IMR-90 (cell line): ENCODE results near the gene SUN1. TPM values are rescaled to one million over a fixed set of nuclear protein-coding genes. Genes with fewer than 3 reads are reported as not detected.

Source experiments
- ATAC-seq: fragments of 200-7000 bp; cut with Tn5 transposase; 2 replicates; pipeline ENCODE4 v1.9.1; 2020; ENCODE audit warnings: low read depth, mild to moderate bottlenecking, moderate library complexity
- BruUV-seq: library from RNA; stranded (reverse); fragments of 400-500 nt; replicated peaks from 2 replicates; lab custom pipeline; 2021; lab: Mats Ljungman, UMichigan
- CTCF ChIA-PET: fragments of 300-600 bp; formaldehyde crosslinking; extraction: SDS; loops from one replicate; lab custom pipeline; 2021; ENCODE audit warnings: antibody characterized with exemption; lab: Yijun Ruan, JAX
- POLR2A ChIA-PET: fragments of 300-600 bp; sonication (Branson Sonifier 250); formaldehyde crosslinking; loops from one replicate; lab custom pipeline; 2022; ENCODE audit warnings: antibody characterized with exemption; ENCODE audit not compliant: unreplicated experiment; lab: Charles Lee
- DNase-seq: peaks from one replicate; pipeline ENCODE4 v3.0.0; 2013
- H2AFZ ChIP-seq: replicated peaks from 2 replicates; pipeline ENCODE3; 2013; ENCODE audit warnings: low read length, mild to moderate bottlenecking; ENCODE audit not compliant: poor library complexity
- H2AK5ac ChIP-seq: 2 replicates; pipeline ENCODE4 v1.6.1; 2013; ENCODE audit warnings: low read depth, low read length, inconsistent platforms
- H2AK9ac ChIP-seq: replicated peaks from 2 replicates; pipeline ENCODE3; 2013; ENCODE audit warnings: mild to moderate bottlenecking, low read depth, low read length, moderate library complexity; ENCODE audit not compliant: poor library complexity
- H2BK120ac ChIP-seq: 2 replicates; pipeline ENCODE4 v1.6.1; 2013; ENCODE audit warnings: low read depth, low read length, inconsistent platforms
- H2BK15ac ChIP-seq: 3 replicates; pipeline ENCODE4 v1.6.1; 2013; ENCODE audit warnings: low read depth, low read length, inconsistent platforms
- H2BK20ac ChIP-seq: 2 replicates; pipeline ENCODE4 v1.6.1; 2013; ENCODE audit warnings: low read depth, mild to moderate bottlenecking, inconsistent platforms, low read length, moderate library complexity
- H2BK5ac ChIP-seq: 2 replicates; pipeline ENCODE4 v1.6.1; 2013; ENCODE audit warnings: mild to moderate bottlenecking, low read depth, low read length, inconsistent platforms; ENCODE audit not compliant: poor library complexity, severe bottlenecking
- H3K14ac ChIP-seq: replicated peaks from 2 replicates; pipeline ENCODE4 v1.6.1; 2013; ENCODE audit warnings: low read depth, low read length, inconsistent platforms
- H3K18ac ChIP-seq: 2 replicates; pipeline ENCODE4 v1.6.1; 2013; ENCODE audit warnings: low read depth, low read length, control low read depth
- H3K23ac ChIP-seq: 2 replicates; pipeline ENCODE4 v1.6.1; 2013; ENCODE audit warnings: low read depth, low read length, inconsistent platforms
- H3K27ac ChIP-seq: 2 replicates; pipeline ENCODE4 v1.5.1; 2013; ENCODE audit warnings: mild to moderate bottlenecking, control low read depth, low read length; ENCODE audit not compliant: insufficient read depth
- H3K27me3 ChIP-seq: 2 replicates; pipeline ENCODE4 v1.6.1; 2013; ENCODE audit warnings: low read length; ENCODE audit not compliant: control insufficient read depth, insufficient read depth
- H3K36me3 ChIP-seq: 2 replicates; pipeline ENCODE4 v1.6.1; 2013; ENCODE audit warnings: low read length, mixed read lengths; ENCODE audit not compliant: control insufficient read depth, insufficient read depth
- H3K4ac ChIP-seq: 2 replicates; pipeline ENCODE4 v1.6.1; 2013; ENCODE audit warnings: low read depth, low read length, inconsistent platforms
- H3K4me1 ChIP-seq: 2 replicates; pipeline ENCODE4 v1.6.1; 2013; ENCODE audit warnings: low read length, mixed read lengths; ENCODE audit not compliant: control insufficient read depth, insufficient read depth
- H3K4me2 ChIP-seq: 2 replicates; pipeline ENCODE4 v1.6.1; 2013; ENCODE audit warnings: low read depth, mild to moderate bottlenecking, control low read depth, low read length, moderate library complexity
- H3K4me3 ChIP-seq: 2 replicates; pipeline ENCODE4 v1.5.1; 2013; ENCODE audit warnings: low read depth, mild to moderate bottlenecking, control low read depth, low read length, moderate library complexity; ENCODE audit not compliant: insufficient read depth
- H3K56ac ChIP-seq: 2 replicates; pipeline ENCODE4 v1.6.1; 2013; ENCODE audit warnings: low read length, inconsistent platforms; ENCODE audit not compliant: insufficient read depth; ENCODE audit errors: extremely low read depth
- H3K79me1 ChIP-seq, 2 experiments: 2 replicates each; pipeline ENCODE4 v1.6.1; 2013; ENCODE audit warnings: low read length in 2 of 2, inconsistent platforms in 1 of 2, low read depth in 1 of 2
- H3K9ac ChIP-seq: 2 replicates; pipeline ENCODE4 v1.6.1; 2013; ENCODE audit warnings: low read depth, low read length, control low read depth
- H3K9me1 ChIP-seq: 2 replicates; pipeline ENCODE4 v1.6.1; 2013; ENCODE audit warnings: low read length, inconsistent platforms; ENCODE audit not compliant: insufficient read depth
- H3K9me3 ChIP-seq: 2 replicates; pipeline ENCODE4 v1.6.1; 2013; ENCODE audit warnings: low read length; ENCODE audit not compliant: control insufficient read depth, insufficient read depth
- H4K20me1 ChIP-seq: 2 replicates; pipeline ENCODE4 v1.6.1; 2013; ENCODE audit warnings: low read length, inconsistent platforms; ENCODE audit not compliant: insufficient read depth
- H4K5ac ChIP-seq: 2 replicates; pipeline ENCODE4 v1.6.1; 2013; ENCODE audit warnings: mild to moderate bottlenecking, low read depth, low read length, control low read depth
- H4K8ac ChIP-seq, 2 experiments: 2 replicates each; pipeline ENCODE4 v1.6.1; 2013; ENCODE audit warnings: low read depth in 2 of 2, low read length in 2 of 2, control low read depth in 1 of 2, inconsistent platforms in 1 of 2
- H4K91ac ChIP-seq: 2 replicates; pipeline ENCODE4 v1.6.1; 2013; ENCODE audit warnings: low read depth, low read length, inconsistent platforms; ENCODE audit not compliant: insufficient read depth
- CEBPB ChIP-seq: IDR thresholded peaks from 2 replicates; pipeline ENCODE4 v1.6.1; 2012; ENCODE audit warnings: low read depth, low read length, improper control_type of control experiment
- CHD1 ChIP-seq: IDR thresholded peaks from 2 replicates; pipeline ENCODE4 v1.6.1; 2012; ENCODE audit warnings: low read depth, low read length, improper control_type of control experiment
- MAZ ChIP-seq: IDR thresholded peaks from 2 replicates; pipeline ENCODE4 v1.6.1; 2012; ENCODE audit warnings: low read depth, mild to moderate bottlenecking, low read length, improper control_type of control experiment, moderate library complexity, borderline replicate concordance
- POLR2A ChIP-seq: IDR thresholded peaks from 2 replicates; pipeline ENCODE4 v1.6.1; 2012; ENCODE audit warnings: mild to moderate bottlenecking, low read depth, low read length
- RAD21 ChIP-seq: IDR thresholded peaks from 2 replicates; pipeline ENCODE4 v1.6.1; 2012; ENCODE audit warnings: low read length, improper control_type of control experiment
- SMC3 ChIP-seq: fragments of 150-350 bp; IDR thresholded peaks from 2 replicates; pipeline ENCODE4 v1.6.1; 2016; ENCODE audit warnings: low read depth, mild to moderate bottlenecking, antibody characterized with exemption, low read length, moderate library complexity
- WGBS, 2 experiments: methylation state at CpG; one replicate each; pipeline versions ENCODE4 v1.1.5 to v1.1.7; 2013; ENCODE audit warnings: missing lambda C conversion rate in 2 of 2; ENCODE audit not compliant: insufficient read length in 1 of 2; ENCODE audit errors: extremely low coverage in 2 of 2; 5-methylcytosine and 5-hydroxymethylcytosine counted together
- dilution Hi-C: fragments of 300-500 bp; cut with HindIII; formaldehyde crosslinking; loops from one replicate; pipeline ENCODE4 v1.14.3; 2018; ENCODE audit warnings: low sequenced_read_pairs; ENCODE audit not compliant: unreplicated experiment
- in situ Hi-C: fragments of 300-500 bp; cut with MboI; formaldehyde crosslinking; loops from 3 replicates; pipeline ENCODE4 v1.14.3; 2019; ENCODE audit warnings: low sequenced_read_pairs, inconsistent platforms, mixed read lengths
- intact Hi-C: fragments of 100-400 bp; cut with micrococcal nuclease; formaldehyde crosslinking; loops from 2 replicates; pipeline ENCODE4 v1.10.0; 2022
- polyA plus RNA-seq, 3 experiments: library from polyadenylated mRNA; depleted of rRNA; stranded (reverse); fragments of >200 nt; gene quantifications; 2 replicates each; pipeline ENCODE4 v1.2.3, GENCODE V29; 2012; ENCODE audit warnings: low replicate concordance in 1 of 3
- total RNA-seq: library from RNA; depleted of rRNA; stranded (reverse); fragments of >200 nt; gene quantifications from 2 replicates; pipeline ENCODE4 v1.2.3, GENCODE V29; 2012
- TF ChIP-seq, protein P1 (sequence below): conservative IDR thresholded peaks from 2 replicates; pipeline ENCODE4 v1.5.1; 2012; ENCODE audit warnings: mild to moderate bottlenecking, low read depth, low read length, improper control_type of control experiment
- TF ChIP-seq, protein P2 (sequence below): fragments of 150-350 bp; IDR thresholded peaks from 2 replicates; pipeline ENCODE4 v1.6.1; 2016; ENCODE audit warnings: low read depth, mild to moderate bottlenecking, low read length, moderate library complexity, borderline replicate concordance
- TF ChIP-seq, protein P3 (sequence below): fragments of 150-350 bp; IDR thresholded peaks from 2 replicates; pipeline ENCODE4 v1.6.1; 2017; ENCODE audit warnings: mild to moderate bottlenecking, antibody characterized with exemption, low read length, low read depth

Gene SUN1
- total and polyA plus RNA-seq, 2 of the 4 experiments (the other 2 are of a cell fraction) = 113 to 239 TPM

DNA sequence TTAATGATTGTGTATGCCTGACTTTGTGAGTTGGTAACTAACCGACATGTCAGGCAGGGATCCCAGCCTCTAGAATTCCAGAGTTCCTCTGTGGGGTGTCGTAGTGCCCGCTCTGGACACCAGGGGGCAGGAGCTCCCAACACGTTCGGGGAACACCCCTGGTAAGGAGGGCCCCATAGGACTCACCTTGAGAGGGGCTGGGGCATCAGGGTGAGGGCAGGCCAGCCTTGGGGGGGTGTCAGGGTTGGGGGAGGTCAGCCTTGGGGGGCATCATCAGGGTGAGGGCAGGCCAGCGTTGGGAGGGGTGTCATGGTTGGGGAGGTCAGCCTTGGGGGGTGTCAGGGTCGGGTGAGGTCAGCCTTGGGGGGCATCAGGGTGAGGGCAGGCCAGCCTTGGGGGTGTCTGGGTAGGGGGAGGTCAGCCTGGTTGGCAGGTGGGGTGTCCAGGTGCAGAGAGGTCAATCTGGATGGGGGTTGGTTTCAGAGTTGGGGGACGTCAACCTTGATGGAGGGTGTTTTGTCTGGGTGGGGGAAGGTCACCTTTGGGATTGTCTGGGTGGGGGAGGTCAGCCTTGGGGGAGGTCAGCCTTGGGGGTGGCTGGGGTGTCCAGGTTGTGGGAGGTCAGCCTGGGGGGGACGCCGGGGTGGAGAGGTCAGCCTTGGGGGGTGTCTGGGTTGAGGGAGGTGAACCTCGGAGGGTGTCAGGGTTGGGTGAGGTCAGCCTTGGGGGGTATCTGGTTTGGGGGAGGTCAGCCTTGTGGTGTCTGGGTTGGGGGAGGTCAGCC lies 45.6 kb upstream of the SUN1 start:
- BruUV-seq = no TSS peak
- in situ Hi-C loops = loop anchor here (5.0 kb wide), 1 partner anchor 86 kb away; no protein-coding TSS in a partner anchor
- peak; percentile 100 for ATAC-seq

More for the DNA sequence above, 45.6 kb upstream of the SUN1 start:
- H3K23ac ChIP-seq = no peak overlapping the region
- no peak overlapping the region for H3K4me3 ChIP-seq
- WGBS, 2 experiments = 80% methylated on average over 1 of the region's 11 CpGs; no CpG with 5 or more reads in 1 of the 2 experiments
- dilution Hi-C loops (no loop called here), intact Hi-C loops (loop anchor here (1.0 to 5.0 kb wide), 2 partner anchors 87 to 166 kb away; partner anchors contain the start of gene ADAP1)
- no peaks in the 10 kb centered on the region for H4K20me1 ChIP-seq
- H3K4me2 ChIP-seq = no peak overlapping the region
- H2BK120ac ChIP-seq = no peak overlapping the region
- peak overlapping the region; percentile 77 for H2AFZ ChIP-seq
- no peaks in the 10 kb centered on the region for H3K79me1 ChIP-seq
- ChIA-PET CTCF (interaction anchor here (0.6 to 1.0 kb wide), 2 partner anchors 81 to 686 kb away, joined by 3 to 5 read pairs; no protein-coding TSS in a partner anchor), POLR2A (no interaction called here)
- peak; percentile 51 for DNase-seq
- no peaks in the 10 kb centered on the region for H3K27me3 ChIP-seq
- peaks cover 25% of the 10 kb centered on the region for H3K36me3 ChIP-seq
- H3K18ac ChIP-seq = no peak overlapping the region
- H3K4ac ChIP-seq = no peak overlapping the region
- H3K56ac ChIP-seq = no peak overlapping the region
- no peak overlapping the region for H4K91ac ChIP-seq
- H2AK5ac ChIP-seq = peak overlapping the region; percentile 78
- H2AK9ac ChIP-seq = peak overlapping the region; percentile 82
- H2BK5ac ChIP-seq = no peak overlapping the region
- no peaks in the 10 kb centered on the region for H3K9me1 ChIP-seq
- no peak overlapping the region for H4K8ac ChIP-seq
- H3K14ac ChIP-seq = no peak overlapping the region
- no peak for TF ChIP-seq POLR2A
- peak; percentile 35; the same call in 1 of the 2 replicates for TF ChIP-seq MAZ
- no peak for TF ChIP-seq CHD1
- TF ChIP-seq, protein P1, sequence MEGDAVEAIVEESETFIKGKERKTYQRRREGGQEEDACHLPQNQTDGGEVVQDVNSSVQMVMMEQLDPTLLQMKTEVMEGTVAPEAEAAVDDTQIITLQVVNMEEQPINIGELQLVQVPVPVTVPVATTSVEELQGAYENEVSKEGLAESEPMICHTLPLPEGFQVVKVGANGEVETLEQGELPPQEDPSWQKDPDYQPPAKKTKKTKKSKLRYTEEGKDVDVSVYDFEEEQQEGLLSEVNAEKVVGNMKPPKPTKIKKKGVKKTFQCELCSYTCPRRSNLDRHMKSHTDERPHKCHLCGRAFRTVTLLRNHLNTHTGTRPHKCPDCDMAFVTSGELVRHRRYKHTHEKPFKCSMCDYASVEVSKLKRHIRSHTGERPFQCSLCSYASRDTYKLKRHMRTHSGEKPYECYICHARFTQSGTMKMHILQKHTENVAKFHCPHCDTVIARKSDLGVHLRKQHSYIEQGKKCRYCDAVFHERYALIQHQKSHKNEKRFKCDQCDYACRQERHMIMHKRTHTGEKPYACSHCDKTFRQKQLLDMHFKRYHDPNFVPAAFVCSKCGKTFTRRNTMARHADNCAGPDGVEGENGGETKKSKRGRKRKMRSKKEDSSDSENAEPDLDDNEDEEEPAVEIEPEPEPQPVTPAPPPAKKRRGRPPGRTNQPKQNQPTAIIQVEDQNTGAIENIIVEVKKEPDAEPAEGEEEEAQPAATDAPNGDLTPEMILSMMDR = peak; percentile 86
- no peak for TF ChIP-seq CEBPB
- TF ChIP-seq RAD21 = peak; percentile 85
- TF ChIP-seq SMC3 = peak; percentile 93
- TF ChIP-seq, protein P2, sequence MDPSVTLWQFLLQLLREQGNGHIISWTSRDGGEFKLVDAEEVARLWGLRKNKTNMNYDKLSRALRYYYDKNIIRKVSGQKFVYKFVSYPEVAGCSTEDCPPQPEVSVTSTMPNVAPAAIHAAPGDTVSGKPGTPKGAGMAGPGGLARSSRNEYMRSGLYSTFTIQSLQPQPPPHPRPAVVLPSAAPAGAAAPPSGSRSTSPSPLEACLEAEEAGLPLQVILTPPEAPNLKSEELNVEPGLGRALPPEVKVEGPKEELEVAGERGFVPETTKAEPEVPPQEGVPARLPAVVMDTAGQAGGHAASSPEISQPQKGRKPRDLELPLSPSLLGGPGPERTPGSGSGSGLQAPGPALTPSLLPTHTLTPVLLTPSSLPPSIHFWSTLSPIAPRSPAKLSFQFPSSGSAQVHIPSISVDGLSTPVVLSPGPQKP = no peak
- TF ChIP-seq, protein P3, sequence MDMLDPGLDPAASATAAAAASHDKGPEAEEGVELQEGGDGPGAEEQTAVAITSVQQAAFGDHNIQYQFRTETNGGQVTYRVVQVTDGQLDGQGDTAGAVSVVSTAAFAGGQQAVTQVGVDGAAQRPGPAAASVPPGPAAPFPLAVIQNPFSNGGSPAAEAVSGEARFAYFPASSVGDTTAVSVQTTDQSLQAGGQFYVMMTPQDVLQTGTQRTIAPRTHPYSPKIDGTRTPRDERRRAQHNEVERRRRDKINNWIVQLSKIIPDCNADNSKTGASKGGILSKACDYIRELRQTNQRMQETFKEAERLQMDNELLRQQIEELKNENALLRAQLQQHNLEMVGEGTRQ = no peak
- no peak overlapping the region for H2BK15ac ChIP-seq
- no peak overlapping the region for H4K5ac ChIP-seq
- no peaks in the 10 kb centered on the region for H3K9me3 ChIP-seq
- H2BK20ac ChIP-seq = no peak overlapping the region
- H3K4me1 ChIP-seq = no peaks in the 10 kb centered on the region
- H3K9ac ChIP-seq = no peak overlapping the region
- peak overlapping the region; percentile 16; the same call in 1 of the 2 replicates for H3K27ac ChIP-seq
